Fibroblast of mammary gland (primary cell): ENCODE results near the gene LRP3.
"Not testable (repeated sequence)": the region's sequence is repeated elsewhere in the genome, so short reads cannot be mapped to it uniquely, and the experiment has no call there.

ENCODE experiments used
- DNase-seq: peaks from one replicate; pipeline ENCODE4 v3.0.0-alpha.2; 2010; ENCODE audit warnings: low read depth
- H3K4me3 ChIP-seq: 2 replicates; pipeline ENCODE4 v1.5.1; 2011; ENCODE audit warnings: low read depth, mild to moderate bottlenecking, low read length, moderate library complexity; ENCODE audit not compliant: control insufficient read depth
- TF ChIP-seq, protein P1 (sequence below): conservative IDR thresholded peaks from 2 replicates; pipeline ENCODE4 v1.5.1; 2011; ENCODE audit warnings: low read depth, low read length, inconsistent platforms; ENCODE audit not compliant: control insufficient read depth, insufficient read depth

LRP3 gene

GRCh38 chr19:33193865-33194362 lies at the start of gene LRP3:
TSS of gene LRP3 (plus strand) at chr19:33194330. CDS start at chr19:33194786, 456 bp downstream.
- TF ChIP-seq, protein P1, sequence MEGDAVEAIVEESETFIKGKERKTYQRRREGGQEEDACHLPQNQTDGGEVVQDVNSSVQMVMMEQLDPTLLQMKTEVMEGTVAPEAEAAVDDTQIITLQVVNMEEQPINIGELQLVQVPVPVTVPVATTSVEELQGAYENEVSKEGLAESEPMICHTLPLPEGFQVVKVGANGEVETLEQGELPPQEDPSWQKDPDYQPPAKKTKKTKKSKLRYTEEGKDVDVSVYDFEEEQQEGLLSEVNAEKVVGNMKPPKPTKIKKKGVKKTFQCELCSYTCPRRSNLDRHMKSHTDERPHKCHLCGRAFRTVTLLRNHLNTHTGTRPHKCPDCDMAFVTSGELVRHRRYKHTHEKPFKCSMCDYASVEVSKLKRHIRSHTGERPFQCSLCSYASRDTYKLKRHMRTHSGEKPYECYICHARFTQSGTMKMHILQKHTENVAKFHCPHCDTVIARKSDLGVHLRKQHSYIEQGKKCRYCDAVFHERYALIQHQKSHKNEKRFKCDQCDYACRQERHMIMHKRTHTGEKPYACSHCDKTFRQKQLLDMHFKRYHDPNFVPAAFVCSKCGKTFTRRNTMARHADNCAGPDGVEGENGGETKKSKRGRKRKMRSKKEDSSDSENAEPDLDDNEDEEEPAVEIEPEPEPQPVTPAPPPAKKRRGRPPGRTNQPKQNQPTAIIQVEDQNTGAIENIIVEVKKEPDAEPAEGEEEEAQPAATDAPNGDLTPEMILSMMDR: no peak
- peak within 1 kb of the TSS; percentile 55 for H3K4me3 ChIP-seq
- DNase-seq: no peak

GRCh38 chr19:33146209-33146608 lies 47.9 kb upstream of the LRP3 start:
- no peak for DNase-seq
- TF ChIP-seq, protein P1: no peak
- H3K4me3 ChIP-seq: no peak overlapping the region

- DNase-seq: no peak
- no peak overlapping the region for H3K4me3 ChIP-seq
- TF ChIP-seq, protein P1: no peak
Observed at GRCh38 chr19:33147538-33147937, 46.6 kb upstream of the LRP3 start.

DNA sequence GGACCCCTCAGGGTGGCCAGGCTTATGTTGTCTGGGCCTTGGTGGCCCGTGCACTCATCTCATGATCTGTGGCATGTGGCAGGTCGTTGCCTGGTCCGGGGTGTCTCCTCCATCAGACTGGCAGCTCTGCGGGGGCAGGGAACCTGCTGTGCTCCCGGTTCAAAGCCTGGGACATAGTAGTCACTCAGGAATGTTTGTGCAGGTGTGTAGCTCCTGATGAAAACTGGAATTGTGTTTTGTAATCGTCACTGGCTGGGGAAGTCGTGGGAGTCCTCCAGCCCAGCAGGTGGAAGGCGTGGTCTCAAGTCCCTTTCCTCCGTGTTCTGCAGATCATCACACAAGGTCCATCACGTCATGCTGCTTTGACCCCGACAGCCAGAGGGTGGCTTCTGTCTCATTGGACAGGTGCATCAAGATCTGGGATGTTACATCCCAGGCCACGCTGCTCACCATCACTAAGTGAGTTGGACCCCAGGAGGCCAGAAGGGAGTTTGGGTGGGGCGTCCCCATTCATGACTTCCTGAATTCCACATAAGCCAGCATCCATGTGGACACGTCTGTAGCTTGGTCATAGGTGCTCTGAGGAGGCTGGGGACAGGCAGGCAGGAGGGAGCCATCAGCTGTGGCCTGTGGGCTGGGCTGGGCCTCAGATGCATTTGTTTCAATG lies 43.1 kb upstream of the LRP3 start:
- H3K4me3 ChIP-seq: no peak overlapping the region
- TF ChIP-seq, protein P1: no peak
- no peak for DNase-seq

GRCh38 chr19:33152176-33152575 lies 42.0 kb upstream of the LRP3 start:
- DNase-seq: peak; percentile 57
- TF ChIP-seq, protein P1: no peak
- H3K4me3 ChIP-seq: no peak overlapping the region

DNA sequence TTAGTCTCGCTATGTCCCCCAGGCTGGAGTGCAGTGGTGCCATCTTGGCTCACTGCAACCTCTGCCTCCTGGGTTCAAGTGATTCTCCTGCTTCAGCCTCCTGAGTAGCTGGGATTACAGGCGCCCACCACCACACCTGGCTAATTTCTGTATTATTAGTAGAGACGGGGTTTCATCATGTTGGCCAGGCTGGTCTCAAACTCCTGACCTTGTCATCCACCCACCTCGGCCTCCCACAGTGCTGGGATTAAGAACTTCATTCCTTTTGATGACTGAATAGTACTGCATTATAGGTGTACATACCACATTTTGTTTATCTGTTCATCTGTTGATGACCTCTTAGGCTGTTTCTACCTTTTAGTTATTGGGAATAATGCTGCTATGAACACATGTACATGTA lies 41.5 kb upstream of the LRP3 start:
- not testable (repeated sequence) for H3K4me3 ChIP-seq, DNase-seq

DNA sequence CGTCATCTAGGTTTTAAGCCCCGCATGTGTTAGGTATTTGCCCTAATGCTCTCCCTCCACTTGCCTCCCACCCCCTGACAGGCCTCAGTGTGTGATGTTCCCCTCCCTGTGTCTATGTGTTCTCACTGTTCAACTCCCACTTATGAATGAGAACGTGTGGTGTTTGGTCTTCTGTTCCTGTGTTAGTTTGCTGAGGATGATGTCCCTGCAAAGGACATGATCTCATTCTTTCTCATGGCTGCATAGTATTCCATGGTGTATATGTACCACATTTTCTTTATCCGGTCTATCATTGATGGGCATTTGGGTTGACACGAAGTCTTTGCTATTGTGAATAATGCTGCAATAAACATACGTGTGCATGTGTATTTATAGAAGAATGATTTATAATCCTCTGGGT lies 39.8 kb upstream of the LRP3 start:
- not testable (repeated sequence) for H3K4me3 ChIP-seq, DNase-seq

DNA sequence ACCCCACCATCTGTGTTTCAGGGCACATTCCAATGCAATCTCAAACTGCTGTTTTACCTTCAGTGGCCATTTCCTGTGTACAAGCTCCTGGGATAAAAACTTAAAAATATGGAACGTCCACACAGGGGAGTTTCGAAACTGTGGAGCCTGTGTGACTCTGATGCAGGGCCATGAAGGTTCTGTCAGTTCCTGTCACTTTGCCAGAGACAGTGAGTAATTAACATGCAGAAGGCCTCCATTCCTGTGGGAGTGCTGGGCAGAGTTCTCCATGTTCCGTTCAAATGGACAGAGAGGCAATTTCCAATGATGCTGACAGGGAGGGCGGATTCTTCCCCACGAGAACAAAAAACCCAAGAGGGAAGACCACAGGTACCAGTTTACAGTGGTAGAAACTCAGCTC lies 37.8 kb upstream of the LRP3 start:
- TF ChIP-seq, protein P1: no peak
- DNase-seq: peak; percentile 87
- H3K4me3 ChIP-seq: no peak overlapping the region
